Transverse colon (tissue), 4 donors: ENCODE data around the gene ZNF622.

ENCODE experiments used
- CTCF ChIP-seq, 5 experiments: fragments of 200-600 bp in 3 of 5; fragments of 450-650 bp in 2 of 5; sonication (generic) in 3 of 5; IDR thresholded peaks; 1 replicate in 2 of 5; 2 replicates in 3 of 5; pipeline ENCODE4 v1.5.1; 2016 to 2017; ENCODE audit warnings: antibody characterized with exemption in 5 of 5, inconsistent platforms in 3 of 5, mild to moderate bottlenecking in 2 of 5, moderate library complexity in 1 of 5
- EP300 ChIP-seq: sonication (generic); formaldehyde crosslinking; IDR thresholded peaks from one replicate; pipeline ENCODE4 v1.6.1; 2017; ENCODE audit warnings: antibody characterized with exemption, low read depth
- POLR2A ChIP-seq: fragments of 450-650 bp; IDR thresholded peaks from one replicate; pipeline ENCODE4 v1.6.1; 2016; ENCODE audit warnings: antibody characterized with exemption, mild to moderate bottlenecking, moderate library complexity
- POLR2AphosphoS5 ChIP-seq, 3 donors: sonication (generic); formaldehyde crosslinking; IDR thresholded peaks; one replicate each; pipeline ENCODE4 v1.6.1; 2016; ENCODE audit warnings: antibody characterized with exemption in 3 of 3

- TF ChIP-seq POLR2AphosphoS5 (IDR thresholded peaks at IDR 0.05) (no peak), POLR2A (no peak), CTCF (IDR thresholded peaks at IDR 0.05) (no peak), EP300 (no peak)
Measured at GRCh38 chr5:16505140-16505891, 39.7 kb upstream of the ZNF622 start.
